H1 (cell line): Measurements from ENCODE around the gene ARHGAP42. TPM values are rescaled to one million over a fixed set of nuclear protein-coding genes. Genes with fewer than 3 reads are reported as not detected.

Experiments used
- CTCF ChIA-PET: fragments of 300-600 bp; sonication (Branson Sonifier 250); formaldehyde crosslinking; loops from one replicate; lab custom pipeline; 2021; ENCODE audit not compliant: partially characterized antibody; lab: Charles Lee
- POLR2A ChIA-PET: fragments of 300-600 bp; sonication (Branson Sonifier 250); formaldehyde crosslinking; loops from one replicate; lab custom pipeline; 2021; ENCODE audit warnings: inconsistent platforms; ENCODE audit not compliant: partially characterized antibody; lab: Charles Lee
- DNase-seq, 2 experiments: peaks; one replicate each; pipeline versions ENCODE4 v3.0.0 to v3.0.0-alpha.2; 2010 to 2022; ENCODE audit warnings: low spot score in 2 of 2, low read depth in 1 of 2, mixed read lengths in 1 of 2
- FAIRE-seq: peaks from 2 replicates; lab custom pipeline; 2011; peaks lifted over from hg19 to GRCh38; lab: Jason Lieb, UNC
- H2AFZ ChIP-seq: 2 replicates; pipeline ENCODE4 v1.8.1; 2012; ENCODE audit warnings: low read length, inconsistent platforms
- H2AK5ac ChIP-seq: 2 replicates; pipeline ENCODE4 v1.6.1; 2013; ENCODE audit warnings: low read depth, low read length
- H2BK120ac ChIP-seq: replicated peaks from 2 replicates; pipeline ENCODE3; 2013; ENCODE audit warnings: low read depth, low read length, inconsistent platforms
- H2BK12ac ChIP-seq: 2 replicates; pipeline ENCODE4 v1.6.1; 2013; ENCODE audit warnings: low read depth, low read length
- H2BK15ac ChIP-seq: 2 replicates; pipeline ENCODE4 v1.6.1; 2013; ENCODE audit warnings: low read length
- H2BK20ac ChIP-seq: 2 replicates; pipeline ENCODE4 v1.6.1; 2013; ENCODE audit warnings: low read length
- H2BK5ac ChIP-seq: 2 replicates; pipeline ENCODE4 v1.6.1; 2013; ENCODE audit warnings: low read depth, low read length
- H3K14ac ChIP-seq: 2 replicates; pipeline ENCODE4 v1.6.1; 2013; ENCODE audit warnings: inconsistent platforms; ENCODE audit not compliant: insufficient read length
- H3K18ac ChIP-seq: 2 replicates; pipeline ENCODE4 v1.6.1; 2013; ENCODE audit warnings: low read length; ENCODE audit errors: extremely low read depth
- H3K23ac ChIP-seq: 2 replicates; pipeline ENCODE4 v1.6.1; 2013; ENCODE audit warnings: inconsistent platforms; ENCODE audit not compliant: insufficient read length
- H3K23me2 ChIP-seq: 2 replicates; pipeline ENCODE4 v1.6.1; 2013; ENCODE audit warnings: low read depth, low read length
- H3K27ac ChIP-seq: 2 replicates; pipeline ENCODE4 v1.6.1; 2011; ENCODE audit warnings: low read depth, low read length, inconsistent platforms
- H3K27me3 ChIP-seq, 4 experiments: replicated peaks in 1 of 4; 1 replicate in 1 of 4; 2 replicates in 3 of 4; pipeline versions ENCODE4 v1.6.1 to v1.8.1; 2011 to 2013; ENCODE audit warnings: low read length in 3 of 4, mild to moderate bottlenecking in 3 of 4, inconsistent platforms in 2 of 4, mixed read lengths in 2 of 4, moderate library complexity in 1 of 4; ENCODE audit not compliant: control insufficient read depth in 3 of 4, insufficient read depth in 3 of 4; ENCODE audit errors: extremely low read depth in 1 of 4
- H3K36me3 ChIP-seq, 4 experiments: 2 replicates each; pipeline versions ENCODE4 v1.6.1 to v1.8.1; 2011 to 2013; ENCODE audit warnings: mild to moderate bottlenecking in 4 of 4, low read length in 3 of 4, moderate library complexity in 2 of 4, control low read depth in 1 of 4, inconsistent platforms in 1 of 4; ENCODE audit not compliant: insufficient read depth in 4 of 4, control insufficient read depth in 2 of 4
- H3K4ac ChIP-seq: replicated peaks from 2 replicates; pipeline ENCODE3; 2013; ENCODE audit warnings: low read length, low read depth, mixed read lengths, inconsistent platforms; ENCODE audit not compliant: insufficient read length
- H3K4me1 ChIP-seq, 4 experiments: replicated peaks in 1 of 4; 1 replicate in 1 of 4; 2 replicates in 3 of 4; pipeline versions ENCODE4 v1.6.1 to v1.8.1; 2011 to 2013; ENCODE audit warnings: low read length in 3 of 4, inconsistent platforms in 2 of 4, mixed read lengths in 1 of 4; ENCODE audit not compliant: insufficient read depth in 4 of 4, control insufficient read depth in 3 of 4
- H3K4me2 ChIP-seq, 2 experiments: 2 replicates each; pipeline versions ENCODE4 v1.6.1 to v1.8.1; 2011 to 2013; ENCODE audit warnings: low read depth in 2 of 2, low read length in 2 of 2, control low read depth in 1 of 2, inconsistent platforms in 1 of 2, mild to moderate bottlenecking in 1 of 2; ENCODE audit not compliant: insufficient read depth in 1 of 2
- H3K4me3 ChIP-seq, 4 experiments: fragments of 200-600, 300-600 bp in 1 of 4; sonication (generic), shearing (Covaris generic), sonication (Bioruptor Twin) in 1 of 4; 2 replicates each; pipeline versions ENCODE4 v1.5.1 to v1.8.1; 2011 to 2016; ENCODE audit warnings: low read length in 4 of 4, low read depth in 3 of 4, control low read depth in 2 of 4, inconsistent platforms in 2 of 4, mild to moderate bottlenecking in 2 of 4, mixed read lengths in 1 of 4, moderate library complexity in 1 of 4; ENCODE audit not compliant: insufficient read depth in 2 of 4; ENCODE audit errors: extremely low read depth in 1 of 4
- H3K56ac ChIP-seq: replicated peaks from 2 replicates; pipeline ENCODE3; 2013; ENCODE audit warnings: low read depth, mild to moderate bottlenecking, mixed read lengths, low read length, inconsistent platforms; ENCODE audit not compliant: insufficient read length
- H3K79me1 ChIP-seq: 2 replicates; pipeline ENCODE4 v1.6.1; 2013; ENCODE audit warnings: low read depth, low read length, control low read depth
- H3K79me2 ChIP-seq, 2 experiments: 2 replicates each; pipeline versions ENCODE4 v1.6.1 to v1.8.1; 2012 to 2013; ENCODE audit warnings: low read length in 2 of 2, mild to moderate bottlenecking in 2 of 2, inconsistent platforms in 1 of 2; ENCODE audit not compliant: insufficient read depth in 2 of 2, control insufficient read depth in 1 of 2
- H3K9ac ChIP-seq, 4 experiments: replicated peaks in 1 of 4; 1 replicate in 1 of 4; 2 replicates in 3 of 4; pipeline versions ENCODE4 v1.6.1 to v1.8.1; 2011 to 2013; ENCODE audit warnings: low read depth in 3 of 4, low read length in 3 of 4, control low read depth in 2 of 4, mild to moderate bottlenecking in 2 of 4, moderate library complexity in 2 of 4, inconsistent platforms in 1 of 4; ENCODE audit errors: extremely low read depth in 1 of 4
- H3K9me3 ChIP-seq, 2 experiments: 2 replicates each; pipeline versions ENCODE4 v1.6.1 to v1.8.1; 2012 to 2013; ENCODE audit warnings: mild to moderate bottlenecking in 2 of 2, moderate library complexity in 2 of 2, control low read depth in 1 of 2, inconsistent platforms in 1 of 2, low read depth in 1 of 2, low read length in 1 of 2, mixed read lengths in 1 of 2; ENCODE audit not compliant: insufficient read depth in 2 of 2
- H4K20me1 ChIP-seq, 2 experiments: replicated peaks in 1 of 2; 2 replicates each; pipeline versions ENCODE3 to v1.8.1; 2011 to 2013; ENCODE audit warnings: inconsistent platforms in 2 of 2, low read length in 2 of 2, mild to moderate bottlenecking in 1 of 2; ENCODE audit not compliant: insufficient read depth in 2 of 2, control insufficient read depth in 1 of 2
- H4K5ac ChIP-seq: 2 replicates; pipeline ENCODE4 v1.6.1; 2013; ENCODE audit warnings: low read length, low read depth, mixed read lengths, inconsistent platforms; ENCODE audit not compliant: insufficient read length
- H4K8ac ChIP-seq: 2 replicates; pipeline ENCODE4 v1.8.0; 2013; ENCODE audit warnings: mild to moderate bottlenecking, moderate library complexity, low read length, inconsistent platforms; ENCODE audit not compliant: insufficient read depth; ENCODE audit errors: extremely low read depth
- H4K91ac ChIP-seq: replicated peaks from 2 replicates; pipeline ENCODE3; 2013; ENCODE audit warnings: low read length, mixed read lengths, inconsistent platforms; ENCODE audit not compliant: insufficient read length
- E2F6 ChIP-seq: IDR thresholded peaks from 2 replicates; pipeline ENCODE4 v1.6.1; 2012; ENCODE audit warnings: inconsistent platforms
- EZH2 ChIP-seq: fragments of 200-600 bp; sonication (generic); IDR thresholded peaks from 2 replicates; pipeline ENCODE4 v1.7.1; 2012; ENCODE audit warnings: low read depth, mild to moderate bottlenecking, moderate library complexity, low read length, inconsistent platforms; ENCODE audit not compliant: severe bottlenecking
- HDAC6 ChIP-seq: IDR thresholded peaks from one replicate; pipeline ENCODE4 v1.7.1; 2012; ENCODE audit warnings: low read depth, mild to moderate bottlenecking, inconsistent platforms, low read length, moderate library complexity
- JUN ChIP-seq: IDR thresholded peaks from 2 replicates; pipeline ENCODE4 v1.6.1; 2011; ENCODE audit warnings: low read depth, mild to moderate bottlenecking, improper control_type of control experiment, low read length
- KDM4A ChIP-seq: IDR thresholded peaks from one replicate; pipeline ENCODE4 v1.7.1; 2012; ENCODE audit warnings: low read depth, mild to moderate bottlenecking, moderate library complexity, low read length, inconsistent platforms; ENCODE audit not compliant: severe bottlenecking
- NANOG ChIP-seq: IDR thresholded peaks from 2 replicates; pipeline ENCODE4 v1.6.1; 2011; ENCODE audit warnings: low read length, low read depth, mild to moderate bottlenecking, inconsistent platforms; ENCODE audit not compliant: insufficient read depth, poor library complexity, severe bottlenecking
- POLR2A ChIP-seq, 2 experiments: IDR thresholded peaks; 1 replicate in 1 of 2; 2 replicates in 1 of 2; pipeline ENCODE4 v1.6.1; 2011; ENCODE audit warnings: low read depth in 2 of 2, low read length in 2 of 2, mild to moderate bottlenecking in 2 of 2; ENCODE audit errors: control extremely low read depth in 1 of 2
- SIN3A ChIP-seq, 2 experiments: IDR thresholded peaks in 1 of 2; conservative IDR thresholded peaks in 1 of 2; 2 replicates each; pipeline ENCODE4 v1.6.1; 2011 to 2012; ENCODE audit warnings: low read length in 2 of 2, improper control_type of control experiment in 1 of 2, low read depth in 1 of 2, mild to moderate bottlenecking in 1 of 2
- SIX5 ChIP-seq: IDR thresholded peaks from 2 replicates; pipeline ENCODE4 v1.6.1; 2011; ENCODE audit warnings: mild to moderate bottlenecking, low read depth, low read length
- SP2 ChIP-seq: IDR thresholded peaks from 2 replicates; pipeline ENCODE4 v1.6.1; 2012; ENCODE audit warnings: mild to moderate bottlenecking, low read length, inconsistent platforms
- TAF1 ChIP-seq: IDR thresholded peaks from 2 replicates; pipeline ENCODE4 v1.6.1; 2011; ENCODE audit warnings: mild to moderate bottlenecking, low read depth, low read length
- WGBS, 2 experiments: shearing (Covaris generic) in 1 of 2; methylation state at CpG; one replicate each; pipeline versions ENCODE4 v1.1.6 to v1.1.7; 2013 to 2015; ENCODE audit warnings: low lambda C conversion rate in 2 of 2, mixed read lengths in 2 of 2, inconsistent platforms in 1 of 2, low coverage in 1 of 2, missing lambda C conversion rate in 1 of 2; ENCODE audit not compliant: insufficient replicate concordance in 2 of 2, insufficient coverage in 1 of 2, insufficient read length in 1 of 2; ENCODE audit errors: extremely low coverage in 1 of 2, missing lambda C conversion rate in 1 of 2; 5-methylcytosine and 5-hydroxymethylcytosine counted together
- polyA plus RNA-seq, 7 experiments: library from polyadenylated mRNA; depleted of rRNA in 3 of 7; stranded (reverse) in 5 of 7; unstranded in 2 of 7; fragments of >200 nt in 5 of 7; fragments of 200-250 nt in 2 of 7; gene quantifications; 1 replicate in 5 of 7; 2 replicates in 1 of 7; 4 replicates in 1 of 7; pipeline versions ENCODE4 v1.2.1 to v1.2.3, GENCODE V29; 2011 to 2013; ENCODE audit warnings: missing spikeins in 2 of 7, mixed read lengths in 2 of 7
- total RNA-seq: library from RNA; stranded (reverse); fragmentation: NEBNext Ultra II Directional; extraction: Animal tissue kit (Norgen Biotek cat#: 25700); gene quantifications from 2 replicates; pipeline ENCODE4 v1.2.1, GENCODE V29; 2021

The ARHGAP42 gene
- total and polyA plus RNA-seq, 2 of the 8 experiments (the other 6 are each of a cell fraction or from before 2014, with no cell fraction given), result 22.2 to 33.5 TPM

GRCh38 chr11:100849009-100849900 lies 162.2 kb downstream of the ARHGAP42 start:
- H4K8ac ChIP-seq, result no peak overlapping the region
- no peaks in the 10 kb centered on the region; the same call in 1 of the 2 replicates for H3K79me1 ChIP-seq
- H3K79me2 ChIP-seq, result peaks cover 0 to 19% of the 10 kb centered on the region in 2 experiments; a peak in 2 of 4 replicates
- no peak overlapping the region for H3K4me3 ChIP-seq
- H3K14ac ChIP-seq, result no peak overlapping the region
- no peak overlapping the region for H3K18ac ChIP-seq
- DNase-seq, result no peak
- no peak overlapping the region for H3K56ac ChIP-seq
- H3K4me1 ChIP-seq, result peaks cover 0 to 6% (median under 1%) of the 10 kb centered on the region in 4 experiments; a peak in 1 of 7 replicates
- no peak overlapping the region for H3K9ac ChIP-seq
- no peak overlapping the region for H2BK12ac ChIP-seq
- no peaks in the 10 kb centered on the region for H3K9me3 ChIP-seq
- no peak overlapping the region for H2AK5ac ChIP-seq
- no peaks in the 10 kb centered on the region for H4K20me1 ChIP-seq
- no peak overlapping the region for H2AFZ ChIP-seq
- WGBS, 2 experiments, result 93% methylated on average over 4 of the region's 4 CpGs; no CpG with 5 or more reads in 1 of the 2 experiments
- H2BK20ac ChIP-seq, result no peak overlapping the region
- no peak overlapping the region for H3K4me2 ChIP-seq
- POLR2A ChIA-PET, result no interaction called here
- H3K23ac ChIP-seq, result no peak overlapping the region
- FAIRE-seq, result no peak
- no peaks in the 10 kb centered on the region for H3K27me3 ChIP-seq
- H4K91ac ChIP-seq, result no peak overlapping the region
- no peaks in the 10 kb centered on the region for H3K36me3 ChIP-seq
- no peak overlapping the region for H2BK5ac ChIP-seq
- H3K4ac ChIP-seq, result no peak overlapping the region
- no peak overlapping the region for H2BK15ac ChIP-seq
- no peak overlapping the region for H2BK120ac ChIP-seq
- no peak overlapping the region for H4K5ac ChIP-seq
- no peaks in the 10 kb centered on the region for H3K23me2 ChIP-seq
- CTCF ChIA-PET, result interaction anchor here (0.8 to 2.2 kb wide), 4 partner anchors 15 to 166 kb away, joined by 3 to 7 read pairs (median 4); no protein-coding TSS in a partner anchor
- H3K27ac ChIP-seq, result no peak overlapping the region
- no peak for TF ChIP-seq POLR2A (IDR thresholded peaks at IDR 0.05; ENCODE audit: control extremely low read depth in 1 of 2, low read depth in 2 of 2, low read length in 2 of 2)
- TF ChIP-seq SIN3A (conservative IDR thresholded peaks at IDR 0.05 in 1 of 2, IDR thresholded peaks at IDR 0.05 in 1 of 2; ENCODE audit: low read depth in 1 of 2, low read length in 2 of 2), result no peak
- no peak for TF ChIP-seq SIX5
- TF ChIP-seq KDM4A, result no peak
- TF ChIP-seq NANOG, result no peak
- no peak for TF ChIP-seq EZH2
- no peak for TF ChIP-seq E2F6
- TF ChIP-seq HDAC6, result no peak
- no peak for TF ChIP-seq JUN
- TF ChIP-seq TAF1, result no peak
- TF ChIP-seq SP2, result no peak
